CD14-positive monocyte (primary cell): ENCODE data around the gene PLAGL2. TPM values are rescaled to one million over a fixed set of nuclear protein-coding genes. Genes with fewer than 3 reads are reported as not detected.

Experiments used
- DNase-seq, 3 donors: peaks; one replicate each; pipeline ENCODE4 v3.0.0-alpha.2; 2011 to 2022
- H2AFZ ChIP-seq: 2 replicates; pipeline ENCODE4 v1.6.0; 2012; ENCODE audit warnings: mild to moderate bottlenecking, low read depth, low read length, inconsistent platforms; ENCODE audit not compliant: insufficient read depth, poor library complexity, severe bottlenecking
- H3K27ac ChIP-seq, 2 donors: 1 replicate in 1 of 2; 2 replicates in 1 of 2; pipeline ENCODE4 v1.5.1; 2012 to 2013; ENCODE audit warnings: low read length in 2 of 2, control low read depth in 1 of 2, inconsistent platforms in 1 of 2, low read depth in 1 of 2, mild to moderate bottlenecking in 1 of 2
- H3K27me3 ChIP-seq, 2 donors: one replicate each; pipeline versions ENCODE4 v1.6.0 to v1.6.1; 2011 to 2013; ENCODE audit warnings: low read length in 2 of 2; ENCODE audit not compliant: control insufficient read depth in 2 of 2, insufficient read depth in 2 of 2
- H3K36me3 ChIP-seq, 2 donors: replicated peaks in 1 of 2; 1 replicate in 1 of 2; 2 replicates in 1 of 2; pipeline versions ENCODE4 v1.5.1 to v1.6.1; 2012 to 2013; ENCODE audit warnings: low read length in 2 of 2, control low read depth in 1 of 2, inconsistent platforms in 1 of 2, mild to moderate bottlenecking in 1 of 2; ENCODE audit not compliant: insufficient read depth in 2 of 2, control insufficient read depth in 1 of 2
- H3K4me1 ChIP-seq, 2 donors: 1 replicate in 1 of 2; 2 replicates in 1 of 2; pipeline versions ENCODE4 v1.5.1 to v1.6.1; 2012 to 2013; ENCODE audit warnings: low read length in 2 of 2, control low read depth in 1 of 2, inconsistent platforms in 1 of 2, mild to moderate bottlenecking in 1 of 2, moderate library complexity in 1 of 2; ENCODE audit not compliant: insufficient read depth in 2 of 2, control insufficient read depth in 1 of 2
- H3K4me2 ChIP-seq: replicated peaks from 2 replicates; pipeline ENCODE3; 2012; ENCODE audit warnings: low read length, moderate library complexity, mild to moderate bottlenecking; ENCODE audit not compliant: poor library complexity, severe bottlenecking; ENCODE audit errors: extremely low read depth
- H3K4me3 ChIP-seq, 3 experiments: fragments of 200-600 bp in 1 of 3; sonication (generic) in 1 of 3; replicated peaks in 1 of 3; 1 replicate in 2 of 3; 2 replicates in 1 of 3; pipeline ENCODE4 v1.5.1; 2011 to 2013; ENCODE audit warnings: low read length in 3 of 3, mild to moderate bottlenecking in 3 of 3, control low read depth in 2 of 3, low read depth in 2 of 3, inconsistent platforms in 1 of 3, moderate library complexity in 1 of 3
- H3K79me2 ChIP-seq: 2 replicates; pipeline ENCODE4 v1.6.0; 2012; ENCODE audit warnings: mild to moderate bottlenecking, control low read depth, inconsistent platforms, low read length, moderate library complexity; ENCODE audit not compliant: insufficient read depth
- H3K9ac ChIP-seq: 2 replicates; pipeline ENCODE4 v1.6.0; 2017; ENCODE audit warnings: low read length, mild to moderate bottlenecking; ENCODE audit not compliant: insufficient read depth, poor library complexity, severe bottlenecking
- H3K9me3 ChIP-seq, 2 donors: replicated peaks in 1 of 2; 1 replicate in 1 of 2; 2 replicates in 1 of 2; pipeline versions ENCODE4 v1.5.1 to v1.6.1; 2012 to 2013; ENCODE audit warnings: low read length in 2 of 2, control low read depth in 1 of 2; ENCODE audit not compliant: control insufficient read depth in 1 of 2, insufficient read depth in 1 of 2
- H4K20me1 ChIP-seq: 2 replicates; pipeline ENCODE4 v1.6.0; 2012; ENCODE audit warnings: mild to moderate bottlenecking, low read length, control low read depth, moderate library complexity; ENCODE audit not compliant: insufficient read depth
- H3K27ac Mint-ChIP-seq, 7 donors: one replicate each; pipeline ENCODE4 v1.8.0; 2020; ENCODE audit warnings: mild to moderate bottlenecking in 7 of 7, mixed read lengths in 7 of 7, moderate library complexity in 6 of 7, inconsistent platforms in 2 of 7
- H3K27me3 Mint-ChIP-seq, 3 donors: one replicate each; pipeline ENCODE4 v1.8.0; 2021 to 2022; ENCODE audit warnings: low read depth in 3 of 3, mild to moderate bottlenecking in 3 of 3, mixed read lengths in 3 of 3, moderate library complexity in 3 of 3, inconsistent platforms in 1 of 3
- H3K36me3 Mint-ChIP-seq, 2 donors: one replicate each; pipeline ENCODE4 v1.8.0; 2020; ENCODE audit warnings: mixed read lengths in 2 of 2, inconsistent platforms in 1 of 2, mild to moderate bottlenecking in 1 of 2
- H3K4me1 Mint-ChIP-seq: one replicate; pipeline ENCODE4 v1.8.0; 2020; ENCODE audit warnings: mild to moderate bottlenecking, mixed read lengths
- H3K4me3 Mint-ChIP-seq, 2 donors: one replicate each; pipeline ENCODE4 v1.8.0; 2020; ENCODE audit warnings: mild to moderate bottlenecking in 2 of 2, mixed read lengths in 2 of 2, moderate library complexity in 1 of 2
- H3K9me3 Mint-ChIP-seq, 7 donors: one replicate each; pipeline ENCODE4 v1.8.0; 2020 to 2022; ENCODE audit warnings: mixed read lengths in 7 of 7, mild to moderate bottlenecking in 6 of 7, moderate library complexity in 6 of 7, inconsistent platforms in 2 of 7
- WGBS: methylation state at CpG from one replicate; pipeline ENCODE4 v1.1.5; 2013; ENCODE audit warnings: missing lambda C conversion rate; ENCODE audit not compliant: insufficient coverage; 5-methylcytosine and 5-hydroxymethylcytosine counted together
- intact Hi-C, 2 donors: fragments of 100-400 bp; cut with micrococcal nuclease; formaldehyde crosslinking; loops; one replicate each; pipeline versions ENCODE4 v1.15.0 to v1.15.1; 2023
- polyA plus RNA-seq, 3 donors: library from polyadenylated mRNA; depleted of rRNA in 1 of 3; unstranded in 2 of 3; stranded (reverse) in 1 of 3; fragments of 300-500 nt in 2 of 3; fragments of >200 nt in 1 of 3; fragmentation: Illumina TruSeq in 2 of 3; gene quantifications; 1 replicate in 2 of 3; 2 replicates in 1 of 3; pipeline ENCODE4 v1.2.3, GENCODE V29; 2012 to 2021
- TF ChIP-seq, protein P1 (sequence below): fragments of 200-600 bp; IDR thresholded peaks from one replicate; pipeline ENCODE4 v1.8.0; 2022; ENCODE audit warnings: antibody characterized with exemption, mild to moderate bottlenecking

PLAGL2 gene
- polyA plus RNA-seq, 3 donors = 6.2 to 31.7 (median 14.7) TPM

DNA sequence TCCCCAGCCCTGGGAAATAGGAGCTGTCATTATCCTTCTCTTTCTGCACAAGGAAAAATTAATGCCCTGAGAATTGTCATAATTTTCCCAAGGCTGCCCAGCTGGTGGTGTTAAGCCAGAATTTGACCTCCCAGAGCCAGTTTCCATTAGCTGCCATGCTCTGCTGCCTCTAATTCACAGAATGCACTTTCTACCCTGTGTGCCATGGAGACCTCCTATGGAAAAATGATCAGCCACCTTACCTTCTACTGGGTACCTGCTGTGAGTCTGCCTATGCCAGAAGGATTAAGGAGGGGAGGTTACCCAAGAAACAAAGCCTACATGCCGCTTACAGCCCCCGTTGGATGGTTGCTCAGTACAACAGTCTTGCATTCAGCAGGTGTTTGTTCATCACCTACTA lies 29.3 kb upstream of the PLAGL2 start:
- intact Hi-C loops = no loop called here
- Mint-ChIP-seq H3K9me3 (peaks cover 0 to 2% (median 0%) of the 10 kb centered on the region in 7 donors), H3K27ac (no peak overlapping the region), H3K4me3 (no peak overlapping the region), H3K4me1 (peaks cover 53% of the 10 kb centered on the region), H3K36me3 (peaks cover 39 to 46% of the 10 kb centered on the region in 2 donors), H3K27me3 (peaks cover 0 to 2% (median 0%) of the 10 kb centered on the region in 3 donors)
- Histone ChIP-seq H3K27me3 (no peaks in the 10 kb centered on the region), H3K4me3 (no peak overlapping the region), H3K9ac (no peak overlapping the region), H3K36me3 (peaks cover 16 to 32% of the 10 kb centered on the region in 2 donors), H3K4me2 (no peak overlapping the region), H2AFZ (no peak overlapping the region), H3K4me1 (peaks cover 44 to 58% of the 10 kb centered on the region in 2 donors), H4K20me1 (no peaks in the 10 kb centered on the region), H3K9me3 (no peaks in the 10 kb centered on the region), H3K27ac (no peak overlapping the region), H3K79me2 (no peaks in the 10 kb centered on the region)
- TF ChIP-seq, protein P1, sequence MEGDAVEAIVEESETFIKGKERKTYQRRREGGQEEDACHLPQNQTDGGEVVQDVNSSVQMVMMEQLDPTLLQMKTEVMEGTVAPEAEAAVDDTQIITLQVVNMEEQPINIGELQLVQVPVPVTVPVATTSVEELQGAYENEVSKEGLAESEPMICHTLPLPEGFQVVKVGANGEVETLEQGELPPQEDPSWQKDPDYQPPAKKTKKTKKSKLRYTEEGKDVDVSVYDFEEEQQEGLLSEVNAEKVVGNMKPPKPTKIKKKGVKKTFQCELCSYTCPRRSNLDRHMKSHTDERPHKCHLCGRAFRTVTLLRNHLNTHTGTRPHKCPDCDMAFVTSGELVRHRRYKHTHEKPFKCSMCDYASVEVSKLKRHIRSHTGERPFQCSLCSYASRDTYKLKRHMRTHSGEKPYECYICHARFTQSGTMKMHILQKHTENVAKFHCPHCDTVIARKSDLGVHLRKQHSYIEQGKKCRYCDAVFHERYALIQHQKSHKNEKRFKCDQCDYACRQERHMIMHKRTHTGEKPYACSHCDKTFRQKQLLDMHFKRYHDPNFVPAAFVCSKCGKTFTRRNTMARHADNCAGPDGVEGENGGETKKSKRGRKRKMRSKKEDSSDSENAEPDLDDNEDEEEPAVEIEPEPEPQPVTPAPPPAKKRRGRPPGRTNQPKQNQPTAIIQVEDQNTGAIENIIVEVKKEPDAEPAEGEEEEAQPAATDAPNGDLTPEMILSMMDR = no peak
- WGBS = no CpG with 5 or more reads among the region's 2 CpGs
- no peak for DNase-seq

DNA sequence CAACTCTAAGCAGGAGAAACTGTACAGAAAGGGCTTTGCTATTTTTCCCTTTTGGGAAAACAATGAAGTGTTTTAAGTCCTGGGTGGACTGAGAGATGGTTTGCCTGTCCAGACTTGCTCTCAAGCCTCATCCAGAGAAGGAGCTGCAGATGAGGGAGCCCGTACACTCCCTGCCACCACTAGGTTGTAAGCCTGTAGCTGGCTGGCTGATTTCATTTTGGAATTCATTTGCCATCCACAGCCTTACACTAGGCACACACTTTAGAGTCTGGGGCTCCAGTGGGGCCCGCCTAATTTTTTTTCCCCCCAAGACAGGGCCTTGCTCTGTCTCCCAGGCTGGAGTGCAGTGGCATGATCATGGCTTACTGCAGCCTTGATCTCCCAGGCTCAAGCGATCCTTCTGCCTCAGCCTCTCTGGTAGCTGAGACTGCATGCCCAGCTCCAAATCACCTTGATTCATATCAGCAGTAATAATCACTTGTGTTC lies 28.5 kb upstream of the PLAGL2 start:
- H3K4me3 ChIP-seq = no peak overlapping the region
- peaks cover 61% of the 10 kb centered on the region for H3K4me1 Mint-ChIP-seq
- H3K27ac Mint-ChIP-seq = no peak overlapping the region
- H3K27me3 Mint-ChIP-seq = peaks cover 0 to 2% (median 0%) of the 10 kb centered on the region in 3 donors
- H3K27ac ChIP-seq = no peak overlapping the region
- no peaks in the 10 kb centered on the region for H3K79me2 ChIP-seq
- no peaks in the 10 kb centered on the region for H3K9me3 ChIP-seq
- H3K4me1 ChIP-seq = peaks cover 51 to 66% of the 10 kb centered on the region in 2 donors
- no peak for DNase-seq
- H3K27me3 ChIP-seq = no peaks in the 10 kb centered on the region
- H3K4me3 Mint-ChIP-seq = no peak overlapping the region
- no peak overlapping the region for H3K4me2 ChIP-seq
- peaks cover 42 to 50% of the 10 kb centered on the region in 2 donors for H3K36me3 Mint-ChIP-seq
- H3K9me3 Mint-ChIP-seq = peaks cover 0 to 2% (median 0%) of the 10 kb centered on the region in 7 donors
- no peak overlapping the region for H2AFZ ChIP-seq
- TF ChIP-seq, protein P1 = no peak
- WGBS = 100% methylated on average over 2 of the region's 3 CpGs
- no peaks in the 10 kb centered on the region for H4K20me1 ChIP-seq
- intact Hi-C loops = no loop called here
- H3K9ac ChIP-seq = no peak overlapping the region
- peaks cover 16 to 35% of the 10 kb centered on the region in 2 donors for H3K36me3 ChIP-seq
